GM12891 (cell line): ENCODE results near the gene GMCL2.
A peak's percentile ranks its signal among the peaks of the same experiment; 100 is the strongest.

Experiments used
- DNase-seq: peaks from one replicate; pipeline ENCODE4 v3.0.0; 2011; ENCODE audit warnings: low spot score; ENCODE audit not compliant: insufficient read length
- FAIRE-seq: peaks from 2 replicates; lab custom pipeline; 2011; peaks lifted over from hg19 to GRCh38; lab: Jason Lieb, UNC
- PAX5 ChIP-seq: IDR thresholded peaks from 2 replicates; pipeline ENCODE4 v1.6.1; 2011; ENCODE audit warnings: low read length, moderate library complexity, mild to moderate bottlenecking; ENCODE audit not compliant: insufficient read depth, severe bottlenecking
- POLR2A ChIP-seq: IDR thresholded peaks from 2 replicates; pipeline ENCODE4 v1.6.1; 2011; ENCODE audit warnings: low read depth, low read length, control low read depth
- POLR2AphosphoS5 ChIP-seq: IDR thresholded peaks from 2 replicates; pipeline ENCODE4 v1.6.1; 2011; ENCODE audit warnings: low read depth, low read length, control low read depth
- POU2F2 ChIP-seq: IDR thresholded peaks from 2 replicates; pipeline ENCODE4 v1.6.1; 2011; ENCODE audit warnings: low read depth, mild to moderate bottlenecking, control low read depth, low read length, moderate library complexity
- SPI1 ChIP-seq: IDR thresholded peaks from 2 replicates; pipeline ENCODE4 v1.6.1; 2011; ENCODE audit warnings: low read depth, low read length, control low read depth
- TAF1 ChIP-seq: IDR thresholded peaks from 2 replicates; pipeline ENCODE4 v1.6.1; 2011; ENCODE audit warnings: low read depth, low read length, control low read depth

The GMCL2 gene

GRCh38 chr5:178149199-178149932 lies 37.8 kb downstream of the GMCL2 start:
- peak; percentile 45 for FAIRE-seq
- TF ChIP-seq PAX5 (no peak), POLR2A (no peak), TAF1 (no peak), POLR2AphosphoS5 (no peak), POU2F2 (no peak), SPI1 (no peak)
- DNase-seq, result no peak

GRCh38 chr5:178147406-178147805 lies 39.8 kb downstream of the GMCL2 start:
- FAIRE-seq (no peak), DNase-seq (no peak)
- TF ChIP-seq POLR2AphosphoS5 (no peak; the same call in 1 of the 2 replicates), SPI1 (no peak), POLR2A (no peak), TAF1 (no peak), PAX5 (no peak), POU2F2 (no peak)

GRCh38 chr5:178145965-178146820 lies 41.0 kb downstream of the GMCL2 start:
- FAIRE-seq, result peak; percentile 78
- DNase-seq, result peak; percentile 70
- TF ChIP-seq PAX5 (no peak), SPI1 (no peak), POLR2A (no peak), POLR2AphosphoS5 (no peak), TAF1 (no peak), POU2F2 (no peak)

DNA sequence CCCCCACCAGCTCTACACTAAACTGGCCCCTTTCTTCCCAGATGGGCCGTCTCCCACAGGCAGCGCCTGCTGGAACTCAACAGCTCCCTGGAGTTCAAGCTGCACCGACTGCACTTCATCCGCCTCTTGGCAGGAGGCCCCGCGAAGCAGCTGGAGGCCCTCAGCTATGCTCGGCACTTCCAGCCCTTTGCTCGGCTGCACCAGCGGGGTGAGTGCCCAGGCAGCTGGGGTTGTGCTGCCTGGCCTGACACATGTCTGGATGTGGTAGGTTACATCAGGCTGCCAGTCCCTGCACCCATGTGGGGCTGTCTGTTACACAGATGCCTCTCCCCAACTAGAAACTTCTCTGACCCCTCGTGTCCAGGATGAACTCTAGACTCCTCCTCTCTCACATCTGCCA lies 43.3 kb downstream of the GMCL2 start:
- TF ChIP-seq POU2F2, result no peak
- no peak for TF ChIP-seq SPI1
- no peak for TF ChIP-seq POLR2AphosphoS5
- TF ChIP-seq PAX5, result no peak
- no peak for TF ChIP-seq POLR2A
- TF ChIP-seq TAF1, result no peak
- no peak for FAIRE-seq
- DNase-seq, result no peak

DNA sequence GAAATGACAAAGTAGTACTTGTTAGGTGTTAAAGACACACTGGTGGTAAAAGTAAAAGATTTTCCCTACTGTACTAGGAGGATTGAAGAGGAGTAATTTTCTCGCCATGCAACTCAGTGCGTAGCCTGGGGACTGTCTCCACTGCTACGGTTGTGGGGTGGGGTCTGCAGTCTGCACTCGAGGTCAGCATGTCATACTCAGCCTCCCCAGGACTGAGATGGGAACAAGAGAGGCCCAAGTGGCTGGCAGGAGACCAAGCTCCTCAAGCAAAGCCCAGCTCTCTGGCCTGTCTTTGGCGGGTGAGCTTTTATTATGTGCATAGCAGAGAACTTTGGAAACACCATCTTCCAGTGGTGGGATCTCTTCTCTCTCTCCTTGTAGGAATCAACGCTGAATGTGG lies 43.9 kb downstream of the GMCL2 start:
- no peak for DNase-seq
- no peak for FAIRE-seq
- TF ChIP-seq POLR2AphosphoS5 (no peak), PAX5 (no peak), POU2F2 (no peak), SPI1 (no peak), TAF1 (no peak), POLR2A (no peak)

- FAIRE-seq (no peak), DNase-seq (no peak)
- no peak for TF ChIP-seq TAF1
- no peak; the same call in 1 of the 2 replicates for TF ChIP-seq POLR2A
- no peak for TF ChIP-seq PAX5
- no peak for TF ChIP-seq POU2F2
- TF ChIP-seq SPI1, result no peak
- TF ChIP-seq POLR2AphosphoS5, result no peak
Observed at GRCh38 chr5:178142642-178143041, 44.5 kb downstream of the GMCL2 start.

DNA sequence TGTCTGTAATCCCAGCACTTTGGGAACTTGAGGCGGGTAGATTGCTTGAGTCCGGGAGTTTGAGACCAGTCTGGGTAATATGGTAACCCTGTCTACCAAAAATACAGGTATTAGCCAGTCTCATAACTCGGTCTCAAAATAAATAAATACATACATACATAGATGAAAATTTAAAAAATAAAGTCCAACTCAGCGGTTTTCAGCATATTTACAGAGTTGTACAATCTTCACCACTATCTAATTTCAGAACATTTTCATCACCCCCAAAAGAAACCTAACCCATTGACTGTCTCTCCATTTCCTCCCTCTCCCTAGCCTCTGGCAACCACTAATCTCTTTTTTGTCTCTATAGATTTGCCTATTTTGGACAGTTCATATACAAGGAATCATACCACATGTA lies 45.6 kb downstream of the GMCL2 start:
- no peak for FAIRE-seq

DNA sequence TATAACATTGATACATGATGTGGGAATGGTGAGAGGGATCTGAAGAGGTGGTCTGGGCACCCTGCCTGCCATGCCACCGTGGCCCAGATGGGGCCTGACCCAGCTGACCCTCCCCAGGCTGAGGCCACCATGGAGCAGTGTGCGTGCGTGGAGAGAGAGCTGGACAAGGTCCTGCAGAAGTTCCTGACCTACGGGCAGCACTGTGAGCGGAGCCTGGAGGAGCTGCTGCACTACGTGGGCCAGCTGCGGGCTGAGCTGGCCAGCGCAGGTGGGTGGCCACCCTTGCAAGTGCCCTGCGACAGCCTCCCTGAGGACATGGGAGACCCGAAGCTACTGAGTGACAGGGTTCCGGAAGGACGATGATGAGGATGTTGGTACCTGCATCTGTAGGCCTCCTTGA lies 49.2 kb downstream of the GMCL2 start:
- TF ChIP-seq TAF1 (no peak), SPI1 (no peak), POU2F2 (no peak), PAX5 (no peak), POLR2A (no peak), POLR2AphosphoS5 (no peak)
- no peak for DNase-seq
- no peak for FAIRE-seq

More for the DNA sequence above, 45.6 kb downstream of the GMCL2 start:
- no peak for DNase-seq
- no peak for TF ChIP-seq SPI1
- TF ChIP-seq POLR2AphosphoS5, result no peak
- no peak for TF ChIP-seq TAF1
- TF ChIP-seq POU2F2, result no peak
- TF ChIP-seq PAX5, result no peak
- no peak for TF ChIP-seq POLR2A

- TF ChIP-seq SPI1 (no peak), POLR2A (no peak), TAF1 (no peak), POLR2AphosphoS5 (peak; percentile 48; the same call in 1 of the 2 replicates), POU2F2 (no peak)
- DNase-seq, result no peak
- no peak for FAIRE-seq
Observed at GRCh38 chr5:178136990-178137389, 50.2 kb downstream of the GMCL2 start.
